ENCODE results near the gene PRR13.

GRCh38 chr12:53463802-53464560, 22.4 kb downstream of the PRR13 start:
- no peak for TF ChIP-seq POLR2A (IDR thresholded peaks at IDR 0.05; ENCODE audit: low read depth, low read length)
- no peak for TF ChIP-seq TAF1 (IDR thresholded peaks at IDR 0.05; ENCODE audit: low read depth, low read length)
- no peak; the same call in 1 of the 2 replicates for TF ChIP-seq POLR2AphosphoS5 (IDR thresholded peaks at IDR 0.05; ENCODE audit: low read depth, low read length)
- TF ChIP-seq POU2F2 (IDR thresholded peaks at IDR 0.05; ENCODE audit: low read depth, low read length): no peak
- TF ChIP-seq PAX5 (IDR thresholded peaks at IDR 0.05; ENCODE audit: insufficient read depth, low read length, severe bottlenecking): no peak
- TF ChIP-seq SPI1 (IDR thresholded peaks at IDR 0.05; ENCODE audit: low read depth, low read length): 0 out of 2 replicates have a peak, but pooled peaks have one; percentile 15

Data from GM12891 (cell line).